Astrocyte of the spinal cord (primary cell): ENCODE data around the gene NID2.

Experiments
- DNase-seq: peaks from one replicate; pipeline ENCODE4 v3.0.0; 2011; ENCODE audit warnings: low read depth, low spot score
- H3K4me3 ChIP-seq: 2 replicates; pipeline ENCODE4 v1.5.1; 2011; ENCODE audit warnings: low read depth, mild to moderate bottlenecking, low read length, moderate library complexity
- in situ Hi-C: cut with HindIII; loops from 2 replicates; pipeline ENCODE4 v1.10.0; 2017; ENCODE audit warnings: low sequenced_read_pairs
- TF ChIP-seq, protein P1 (sequence below): IDR thresholded peaks from 2 replicates; pipeline ENCODE4 v1.5.1; 2012; ENCODE audit warnings: low read depth, mild to moderate bottlenecking, low read length, inconsistent platforms

Gene NID2

DNA sequence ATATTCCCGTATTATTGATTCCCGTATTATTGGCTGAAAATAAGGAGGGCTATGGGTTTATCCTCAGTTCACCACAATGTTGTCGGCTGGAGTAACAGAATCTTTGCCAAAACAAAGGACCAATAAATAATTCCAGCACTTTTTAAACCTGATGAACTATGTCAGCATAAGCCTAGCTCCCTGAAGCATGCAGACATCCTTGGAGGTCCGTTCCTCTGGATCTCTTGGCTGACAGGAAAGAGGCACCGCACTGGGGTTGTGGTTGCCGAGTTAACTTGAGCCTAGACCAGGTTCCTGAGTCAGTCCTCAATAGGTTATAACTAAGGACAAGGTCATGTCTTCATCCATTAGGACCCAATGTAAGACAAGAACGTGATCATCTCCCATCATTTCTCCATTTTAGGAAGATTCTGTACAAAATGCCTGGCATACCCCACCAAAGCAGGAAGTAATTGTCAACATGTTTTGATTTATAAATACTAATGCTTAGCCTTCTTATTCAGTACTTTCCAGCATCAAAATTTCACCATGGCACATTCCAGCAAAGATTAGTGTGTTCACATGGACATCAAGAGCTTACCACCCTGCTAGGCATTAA lies 36.6 kb downstream of the NID2 start:
- in situ Hi-C loops, result no loop called here
- TF ChIP-seq, protein P1, sequence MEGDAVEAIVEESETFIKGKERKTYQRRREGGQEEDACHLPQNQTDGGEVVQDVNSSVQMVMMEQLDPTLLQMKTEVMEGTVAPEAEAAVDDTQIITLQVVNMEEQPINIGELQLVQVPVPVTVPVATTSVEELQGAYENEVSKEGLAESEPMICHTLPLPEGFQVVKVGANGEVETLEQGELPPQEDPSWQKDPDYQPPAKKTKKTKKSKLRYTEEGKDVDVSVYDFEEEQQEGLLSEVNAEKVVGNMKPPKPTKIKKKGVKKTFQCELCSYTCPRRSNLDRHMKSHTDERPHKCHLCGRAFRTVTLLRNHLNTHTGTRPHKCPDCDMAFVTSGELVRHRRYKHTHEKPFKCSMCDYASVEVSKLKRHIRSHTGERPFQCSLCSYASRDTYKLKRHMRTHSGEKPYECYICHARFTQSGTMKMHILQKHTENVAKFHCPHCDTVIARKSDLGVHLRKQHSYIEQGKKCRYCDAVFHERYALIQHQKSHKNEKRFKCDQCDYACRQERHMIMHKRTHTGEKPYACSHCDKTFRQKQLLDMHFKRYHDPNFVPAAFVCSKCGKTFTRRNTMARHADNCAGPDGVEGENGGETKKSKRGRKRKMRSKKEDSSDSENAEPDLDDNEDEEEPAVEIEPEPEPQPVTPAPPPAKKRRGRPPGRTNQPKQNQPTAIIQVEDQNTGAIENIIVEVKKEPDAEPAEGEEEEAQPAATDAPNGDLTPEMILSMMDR, result no peak
- no peak overlapping the region for H3K4me3 ChIP-seq
- no peak for DNase-seq

DNA sequence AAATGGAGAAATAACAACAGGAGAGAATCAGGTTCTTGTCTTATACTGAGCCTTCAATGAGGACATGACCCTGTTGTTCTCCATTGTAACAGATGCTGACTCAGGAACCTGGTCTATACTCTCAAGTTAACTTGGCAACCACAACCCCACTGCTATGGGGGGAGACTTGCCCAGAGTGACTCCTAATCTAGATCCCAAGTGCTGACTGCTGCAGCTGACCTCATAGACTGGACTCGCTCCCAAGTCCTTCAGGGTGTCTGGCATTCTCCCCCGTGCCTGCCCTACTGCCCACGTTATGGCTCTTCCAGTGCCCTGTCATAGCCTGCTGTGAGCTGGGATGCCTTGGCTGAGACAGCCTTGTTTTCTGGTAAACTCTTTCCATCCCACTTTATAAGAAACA lies 37.1 kb downstream of the NID2 start:
- TF ChIP-seq, protein P1, result no peak
- in situ Hi-C loops, result no loop called here
- DNase-seq, result peak; percentile 92

DNA sequence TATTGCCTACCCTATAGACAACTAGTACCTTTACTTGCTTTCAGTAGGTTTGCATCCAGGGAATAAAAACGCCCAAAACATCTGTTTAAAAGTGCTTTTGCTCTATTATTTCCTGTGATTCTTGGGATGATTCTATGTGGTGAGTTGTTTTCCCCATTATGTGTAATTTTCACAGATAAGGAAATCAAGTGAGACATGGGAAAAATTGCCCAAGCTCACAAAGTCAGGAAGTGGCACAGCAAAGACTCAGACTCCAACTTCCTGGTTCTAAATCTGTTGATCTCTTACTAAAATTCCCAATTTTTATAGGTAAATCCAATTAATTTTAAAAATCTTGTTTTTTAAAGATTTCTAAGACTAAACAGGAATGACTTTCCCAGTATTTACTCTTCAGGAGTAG lies 39.0 kb downstream of the NID2 start:
- TF ChIP-seq, protein P1, result no peak
- DNase-seq, result no peak
- in situ Hi-C loops, result no loop called here
- H3K4me3 ChIP-seq, result no peak overlapping the region

More for the DNA sequence above, 37.1 kb downstream of the NID2 start:
- H3K4me3 ChIP-seq, result no peak overlapping the region

DNA sequence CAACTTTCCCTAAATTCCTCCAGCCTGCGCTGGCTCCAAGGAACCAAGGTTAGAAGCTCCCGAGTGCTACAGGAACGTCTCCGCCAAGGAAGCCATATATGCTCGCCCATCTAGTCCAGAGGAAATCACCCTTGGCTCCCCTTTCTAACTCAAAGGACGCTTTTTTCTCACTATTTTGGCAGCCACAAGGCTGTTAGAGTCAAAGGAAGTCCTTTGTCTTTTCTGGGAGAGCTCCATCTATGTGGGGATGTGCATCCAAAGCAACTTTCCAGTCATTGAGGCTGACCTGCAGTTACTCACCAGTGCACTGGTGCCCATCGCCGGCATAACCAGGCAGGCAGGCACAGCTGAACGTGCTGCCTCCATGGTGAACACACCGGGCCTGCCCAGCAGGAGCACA lies 42.0 kb downstream of the NID2 start:
- no peak for DNase-seq
- TF ChIP-seq, protein P1, result no peak
- no peak overlapping the region for H3K4me3 ChIP-seq
- in situ Hi-C loops, result no loop called here

DNA sequence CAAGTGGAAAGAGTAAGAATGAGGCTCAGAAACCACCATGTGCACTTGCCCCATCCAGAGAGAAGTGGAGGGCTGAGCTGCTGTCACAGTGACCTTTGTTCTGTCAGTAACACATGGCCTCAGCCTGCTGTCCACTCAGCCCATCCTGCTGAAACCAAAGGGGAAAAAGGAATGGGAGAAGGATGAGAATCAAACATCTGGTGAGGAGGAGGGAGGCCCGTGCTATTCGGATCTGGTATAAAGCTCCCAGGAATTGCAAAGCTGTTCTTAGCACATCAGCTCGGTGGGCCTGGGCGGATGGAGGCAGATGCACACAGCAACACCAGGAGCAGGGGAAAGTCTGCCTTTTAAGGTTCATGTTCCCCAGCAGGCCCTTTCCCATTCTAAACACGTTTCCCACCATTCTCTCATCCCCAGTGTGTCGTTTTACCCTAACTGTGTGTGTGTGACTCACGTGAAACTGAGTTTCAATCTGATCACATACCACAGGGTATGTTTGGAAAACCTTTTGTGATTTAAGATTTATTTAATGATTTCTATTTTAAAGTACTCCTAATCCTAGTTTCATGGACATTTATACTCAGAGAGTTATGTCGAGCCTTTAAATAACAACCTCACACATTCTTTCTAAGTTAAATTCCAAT lies 42.7 kb downstream of the NID2 start:
- H3K4me3 ChIP-seq, result no peak overlapping the region
- in situ Hi-C loops, result no loop called here
- TF ChIP-seq, protein P1, result no peak
- peak; percentile 47 for DNase-seq

DNA sequence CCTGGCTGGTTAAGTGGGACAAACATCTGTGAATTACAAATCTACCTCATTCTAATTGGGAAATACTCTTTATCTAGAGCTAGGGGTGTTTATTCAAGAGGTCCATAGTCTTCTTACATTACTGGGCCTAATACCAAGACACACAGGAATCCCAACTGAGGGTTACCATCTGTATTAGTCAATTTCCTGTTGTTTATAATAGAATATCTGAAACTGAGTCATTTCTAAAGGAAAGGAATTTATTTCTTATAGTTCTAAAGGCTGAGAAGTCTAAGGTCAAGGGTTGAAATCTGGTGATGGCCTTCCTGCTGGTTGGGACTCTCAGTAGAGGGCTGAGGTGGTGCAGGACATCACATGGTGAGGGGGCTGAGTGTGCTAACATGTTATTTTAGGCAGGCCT lies 43.5 kb downstream of the NID2 start:
- TF ChIP-seq, protein P1, result no peak
- no peak overlapping the region for H3K4me3 ChIP-seq
- peak; percentile 95 for DNase-seq
- in situ Hi-C loops, result no loop called here
